Liver (tissue), 9 donors: Measurements from ENCODE around the gene TWNK. TPM values are rescaled to one million over a fixed set of nuclear protein-coding genes. Genes with fewer than 3 reads are reported as not detected.

Experiments used
- DNase-seq: peaks from one replicate; pipeline ENCODE4 v3.0.0-alpha.2; 2017; ENCODE audit warnings: low spot score
- H3K27ac ChIP-seq, 2 donors: one replicate each; pipeline ENCODE4 v1.7.0; 2013; ENCODE audit warnings: inconsistent platforms in 2 of 2, low read length in 2 of 2, control low read depth in 1 of 2, low read depth in 1 of 2, mild to moderate bottlenecking in 1 of 2
- H3K27me3 ChIP-seq, 4 donors: one replicate each; pipeline versions ENCODE4 v1.6.1 to v1.7.0; 2013; ENCODE audit warnings: low read length in 3 of 4, inconsistent platforms in 1 of 4, mild to moderate bottlenecking in 1 of 4, moderate library complexity in 1 of 4; ENCODE audit not compliant: control insufficient read depth in 4 of 4, insufficient read depth in 4 of 4
- H3K36me3 ChIP-seq, 4 donors: one replicate each; pipeline versions ENCODE4 v1.6.1 to v1.7.0; 2013; ENCODE audit warnings: low read length in 3 of 4, mild to moderate bottlenecking in 3 of 4, low read depth in 1 of 4, moderate library complexity in 1 of 4; ENCODE audit not compliant: control insufficient read depth in 4 of 4, insufficient read depth in 3 of 4
- H3K4me1 ChIP-seq, 4 donors: one replicate each; pipeline versions ENCODE4 v1.6.1 to v1.7.0; 2013; ENCODE audit warnings: low read length in 3 of 4, mild to moderate bottlenecking in 3 of 4, moderate library complexity in 1 of 4; ENCODE audit not compliant: control insufficient read depth in 4 of 4, insufficient read depth in 4 of 4
- H3K4me3 ChIP-seq, 3 donors: one replicate each; pipeline versions ENCODE4 v1.6.1 to v1.7.0; 2013; ENCODE audit warnings: low read length in 3 of 3, control low read depth in 1 of 3, low read depth in 1 of 3, mild to moderate bottlenecking in 1 of 3
- H3K9ac ChIP-seq, 2 donors: one replicate each; pipeline ENCODE4 v1.7.0; 2013; ENCODE audit warnings: low read length in 2 of 2, mild to moderate bottlenecking in 2 of 2, moderate library complexity in 2 of 2, control low read depth in 1 of 2, low read depth in 1 of 2
- H3K9me3 ChIP-seq, 4 donors: one replicate each; pipeline versions ENCODE4 v1.6.1 to v1.7.0; 2013; ENCODE audit warnings: low read length in 3 of 4; ENCODE audit not compliant: control insufficient read depth in 4 of 4
- ATF3 ChIP-seq: IDR thresholded peaks from 2 replicates; pipeline ENCODE4 v1.6.1; 2016; ENCODE audit warnings: antibody characterized with exemption
- EGR1 ChIP-seq, 2 donors: IDR thresholded peaks; 2 replicates each; pipeline ENCODE4 v1.6.1; 2016 to 2018; ENCODE audit warnings: antibody characterized with exemption in 2 of 2, low read depth in 2 of 2
- FOXA1 ChIP-seq: IDR thresholded peaks from 2 replicates; pipeline ENCODE4 v1.6.1; 2016; ENCODE audit warnings: antibody characterized with exemption
- GABPA ChIP-seq, 2 donors: IDR thresholded peaks in 1 of 2; conservative IDR thresholded peaks in 1 of 2; 2 replicates each; pipeline ENCODE4 v1.6.1; 2016; ENCODE audit warnings: antibody characterized with exemption in 2 of 2, mild to moderate bottlenecking in 1 of 2, moderate library complexity in 1 of 2
- HNF4A ChIP-seq, 2 donors: conservative IDR thresholded peaks; 2 replicates each; pipeline ENCODE4 v1.6.1; 2016; ENCODE audit warnings: antibody characterized with exemption in 2 of 2, mild to moderate bottlenecking in 2 of 2
- HNF4G ChIP-seq: IDR thresholded peaks from 2 replicates; pipeline ENCODE4 v1.6.1; 2016; ENCODE audit warnings: antibody characterized with exemption
- JUND ChIP-seq, 2 donors: IDR thresholded peaks; 2 replicates each; pipeline ENCODE4 v1.6.1; 2016; ENCODE audit warnings: antibody characterized with exemption in 2 of 2
- MAX ChIP-seq: IDR thresholded peaks from 2 replicates; pipeline ENCODE4 v1.6.1; 2016; ENCODE audit warnings: antibody characterized with exemption
- NR2F2 ChIP-seq: IDR thresholded peaks from 2 replicates; pipeline ENCODE4 v1.6.1; 2016; ENCODE audit warnings: antibody characterized with exemption
- RAD21 ChIP-seq, 2 donors: IDR thresholded peaks; 2 replicates each; pipeline ENCODE4 v1.6.1; 2016; ENCODE audit warnings: antibody characterized with exemption in 2 of 2, mild to moderate bottlenecking in 2 of 2
- RXRA ChIP-seq, 2 donors: IDR thresholded peaks; 2 replicates each; pipeline ENCODE4 v1.6.1; 2017 to 2018; ENCODE audit warnings: antibody characterized with exemption in 2 of 2, mild to moderate bottlenecking in 1 of 2
- SP1 ChIP-seq: IDR thresholded peaks from 2 replicates; pipeline ENCODE4 v1.6.1; 2018; ENCODE audit warnings: antibody characterized with exemption, mild to moderate bottlenecking
- TAF1 ChIP-seq: conservative IDR thresholded peaks from 2 replicates; pipeline ENCODE4 v1.6.1; 2016; ENCODE audit warnings: antibody characterized with exemption, mild to moderate bottlenecking
- YY1 ChIP-seq: IDR thresholded peaks from 2 replicates; pipeline ENCODE4 v1.6.1; 2016; ENCODE audit warnings: antibody characterized with exemption, mild to moderate bottlenecking
- WGBS: extraction: QIAGEN DNeasy Blood & Tissue Kit; methylation state at CpG from one replicate; pipeline ENCODE4 v1.1.7; 2013; 5-methylcytosine and 5-hydroxymethylcytosine counted together
- polyA plus RNA-seq, 2 donors: library from polyadenylated mRNA; stranded (reverse) in 1 of 2; unstranded in 1 of 2; fragments of 200-250 nt in 1 of 2; fragments of >200 nt in 1 of 2; fragmentation: Nextera tagmentation in 1 of 2; extraction: Ambion mirVana in 1 of 2; gene quantifications; one replicate each; pipeline versions ENCODE4 v1.2.1 to v1.2.3, GENCODE V29; 2013 to 2015
- total RNA-seq, 2 donors: library from RNA; depleted of rRNA; stranded (reverse); fragments of >200 nt; gene quantifications; one replicate each; pipeline ENCODE4 v1.2.3, GENCODE V29; 2014
- TF ChIP-seq, protein P1 (sequence below): fragments of 150-350 bp; IDR thresholded peaks from 2 replicates; pipeline ENCODE4 v1.5.1; 2017; ENCODE audit warnings: improper control_type of control experiment, low read depth, low read length; ENCODE audit not compliant: missing input control
- TF ChIP-seq, protein P2 (sequence below): IDR thresholded peaks from 2 replicates; pipeline ENCODE4 v1.6.1; 2016; ENCODE audit warnings: antibody characterized with exemption
- TF ChIP-seq, protein P3 (sequence below): IDR thresholded peaks from 2 replicates; pipeline ENCODE4 v1.6.1; 2016; ENCODE audit warnings: antibody characterized with exemption, mild to moderate bottlenecking
- donor health status: healthy.
- donor health status: healthy.
- donor health status: healthy.
- donor health status: healthy.
- donor health status: healthy.

TWNK gene
- total and polyA plus RNA-seq, 4 donors, result 1.6 to 6.2 (median 4.4) TPM

DNA sequence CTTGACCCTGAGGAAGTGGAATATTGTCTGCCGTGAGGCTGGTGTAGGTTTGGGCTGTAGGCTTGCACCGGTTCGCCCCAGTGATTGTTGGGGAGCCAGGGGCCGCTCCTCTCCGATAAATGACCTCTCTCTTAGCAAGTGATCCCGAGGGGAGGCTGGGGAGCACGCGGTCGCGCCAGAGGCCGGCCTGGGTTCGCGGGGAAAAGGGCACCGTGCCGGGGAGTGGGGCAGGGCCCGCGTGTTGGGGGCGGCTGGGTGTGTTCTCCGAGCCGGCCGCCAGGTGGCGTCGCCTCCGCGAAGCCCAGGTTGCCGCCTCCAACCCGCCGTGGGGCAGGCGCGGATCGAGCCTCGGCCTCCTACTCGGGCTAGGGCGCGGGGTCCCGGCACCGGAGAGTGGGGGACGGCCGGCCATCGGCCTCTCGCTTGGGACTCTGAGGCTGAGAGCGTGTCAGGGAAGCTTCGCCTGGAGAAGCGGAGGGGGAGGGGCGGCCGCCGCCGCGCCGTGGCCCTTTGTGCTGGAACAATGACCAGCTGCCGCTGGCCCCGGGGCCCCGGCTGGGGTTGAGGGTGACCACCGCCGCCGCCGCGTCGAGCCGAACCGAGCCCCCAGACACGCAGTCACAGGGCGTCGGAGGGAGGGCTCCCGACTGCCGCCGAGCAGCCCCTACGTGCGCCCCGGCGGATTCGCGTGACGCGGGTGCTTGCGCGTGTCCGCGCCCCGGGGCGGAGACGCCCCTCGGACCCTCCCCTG lies 11.8 kb downstream of the TWNK start:
- TF ChIP-seq RAD21 (IDR thresholded peaks at IDR 0.05) (peak; percentile 38 to 63), NR2F2 (no peak)
- TF ChIP-seq, protein P1, sequence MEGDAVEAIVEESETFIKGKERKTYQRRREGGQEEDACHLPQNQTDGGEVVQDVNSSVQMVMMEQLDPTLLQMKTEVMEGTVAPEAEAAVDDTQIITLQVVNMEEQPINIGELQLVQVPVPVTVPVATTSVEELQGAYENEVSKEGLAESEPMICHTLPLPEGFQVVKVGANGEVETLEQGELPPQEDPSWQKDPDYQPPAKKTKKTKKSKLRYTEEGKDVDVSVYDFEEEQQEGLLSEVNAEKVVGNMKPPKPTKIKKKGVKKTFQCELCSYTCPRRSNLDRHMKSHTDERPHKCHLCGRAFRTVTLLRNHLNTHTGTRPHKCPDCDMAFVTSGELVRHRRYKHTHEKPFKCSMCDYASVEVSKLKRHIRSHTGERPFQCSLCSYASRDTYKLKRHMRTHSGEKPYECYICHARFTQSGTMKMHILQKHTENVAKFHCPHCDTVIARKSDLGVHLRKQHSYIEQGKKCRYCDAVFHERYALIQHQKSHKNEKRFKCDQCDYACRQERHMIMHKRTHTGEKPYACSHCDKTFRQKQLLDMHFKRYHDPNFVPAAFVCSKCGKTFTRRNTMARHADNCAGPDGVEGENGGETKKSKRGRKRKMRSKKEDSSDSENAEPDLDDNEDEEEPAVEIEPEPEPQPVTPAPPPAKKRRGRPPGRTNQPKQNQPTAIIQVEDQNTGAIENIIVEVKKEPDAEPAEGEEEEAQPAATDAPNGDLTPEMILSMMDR, result peak; percentile 74
- H3K36me3 ChIP-seq, result peaks cover 0 to 3% (median under 1%) of the 10 kb centered on the region in 4 donors
- H3K27me3 ChIP-seq, result no peaks in the 10 kb centered on the region
- peak overlapping the region; percentile 56 to 71 (median 68) for H3K4me3 ChIP-seq
- H3K4me1 ChIP-seq, result peaks cover 0 to 30% (median 17%) of the 10 kb centered on the region in 4 donors
- peak overlapping the region; percentile 54 to 57 for H3K9ac ChIP-seq
- DNase-seq, result peak; percentile 81
- under 1% methylated on average over 83 of the region's 83 CpGs for WGBS
- H3K27ac ChIP-seq, result peak overlapping the region; percentile 94
- no peaks in the 10 kb centered on the region for H3K9me3 ChIP-seq

GRCh38 chr10:100999742-101000126 lies 12.4 kb downstream of the TWNK start, which contains the start of gene LZTS2:
Gene LZTS2 (plus strand): TSS chr10:100999808. CDS start chr10:101002539, 2,731 bp downstream.
- Histone ChIP-seq H3K27ac (peak within 1 kb of the TSS; percentile 94), H3K9me3 (no peaks in the 10 kb centered on the region), H3K4me1 (peaks cover 0 to 30% (median 17%) of the 10 kb centered on the region in 4 donors), H3K36me3 (peaks cover 0 to 3% (median under 1%) of the 10 kb centered on the region in 4 donors), H3K27me3 (no peaks in the 10 kb centered on the region), H3K9ac (peak within 1 kb of the TSS; percentile 57 to 72), H3K4me3 (peak within 1 kb of the TSS; percentile 56 to 71 (median 68))
- TF ChIP-seq GABPA (IDR thresholded peaks at IDR 0.05 in 1 of 2, conservative IDR thresholded peaks at IDR 0.05 in 1 of 2) (no peak), HNF4G (no peak), SP1 (no peak), MAX (no peak), RAD21 (IDR thresholded peaks at IDR 0.05) (no peak), RXRA (IDR thresholded peaks at IDR 0.05) (no peak), YY1 (no peak), FOXA1 (no peak), JUND (IDR thresholded peaks at IDR 0.05) (no peak), EGR1 (IDR thresholded peaks at IDR 0.05; ENCODE audit: low read depth in 2 of 2) (no peak), TAF1 (no peak), HNF4A (conservative IDR thresholded peaks at IDR 0.05) (no peak), ATF3 (no peak), NR2F2 (no peak)
- TF ChIP-seq, protein P2, sequence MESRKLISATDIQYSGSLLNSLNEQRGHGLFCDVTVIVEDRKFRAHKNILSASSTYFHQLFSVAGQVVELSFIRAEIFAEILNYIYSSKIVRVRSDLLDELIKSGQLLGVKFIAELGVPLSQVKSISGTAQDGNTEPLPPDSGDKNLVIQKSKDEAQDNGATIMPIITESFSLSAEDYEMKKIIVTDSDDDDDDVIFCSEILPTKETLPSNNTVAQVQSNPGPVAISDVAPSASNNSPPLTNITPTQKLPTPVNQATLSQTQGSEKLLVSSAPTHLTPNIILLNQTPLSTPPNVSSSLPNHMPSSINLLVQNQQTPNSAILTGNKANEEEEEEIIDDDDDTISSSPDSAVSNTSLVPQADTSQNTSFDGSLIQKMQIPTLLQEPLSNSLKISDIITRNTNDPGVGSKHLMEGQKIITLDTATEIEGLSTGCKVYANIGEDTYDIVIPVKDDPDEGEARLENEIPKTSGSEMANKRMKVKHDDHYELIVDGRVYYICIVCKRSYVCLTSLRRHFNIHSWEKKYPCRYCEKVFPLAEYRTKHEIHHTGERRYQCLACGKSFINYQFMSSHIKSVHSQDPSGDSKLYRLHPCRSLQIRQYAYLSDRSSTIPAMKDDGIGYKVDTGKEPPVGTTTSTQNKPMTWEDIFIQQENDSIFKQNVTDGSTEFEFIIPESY, result no peak
- TF ChIP-seq, protein P1, result no peak
- TF ChIP-seq, protein P3, sequence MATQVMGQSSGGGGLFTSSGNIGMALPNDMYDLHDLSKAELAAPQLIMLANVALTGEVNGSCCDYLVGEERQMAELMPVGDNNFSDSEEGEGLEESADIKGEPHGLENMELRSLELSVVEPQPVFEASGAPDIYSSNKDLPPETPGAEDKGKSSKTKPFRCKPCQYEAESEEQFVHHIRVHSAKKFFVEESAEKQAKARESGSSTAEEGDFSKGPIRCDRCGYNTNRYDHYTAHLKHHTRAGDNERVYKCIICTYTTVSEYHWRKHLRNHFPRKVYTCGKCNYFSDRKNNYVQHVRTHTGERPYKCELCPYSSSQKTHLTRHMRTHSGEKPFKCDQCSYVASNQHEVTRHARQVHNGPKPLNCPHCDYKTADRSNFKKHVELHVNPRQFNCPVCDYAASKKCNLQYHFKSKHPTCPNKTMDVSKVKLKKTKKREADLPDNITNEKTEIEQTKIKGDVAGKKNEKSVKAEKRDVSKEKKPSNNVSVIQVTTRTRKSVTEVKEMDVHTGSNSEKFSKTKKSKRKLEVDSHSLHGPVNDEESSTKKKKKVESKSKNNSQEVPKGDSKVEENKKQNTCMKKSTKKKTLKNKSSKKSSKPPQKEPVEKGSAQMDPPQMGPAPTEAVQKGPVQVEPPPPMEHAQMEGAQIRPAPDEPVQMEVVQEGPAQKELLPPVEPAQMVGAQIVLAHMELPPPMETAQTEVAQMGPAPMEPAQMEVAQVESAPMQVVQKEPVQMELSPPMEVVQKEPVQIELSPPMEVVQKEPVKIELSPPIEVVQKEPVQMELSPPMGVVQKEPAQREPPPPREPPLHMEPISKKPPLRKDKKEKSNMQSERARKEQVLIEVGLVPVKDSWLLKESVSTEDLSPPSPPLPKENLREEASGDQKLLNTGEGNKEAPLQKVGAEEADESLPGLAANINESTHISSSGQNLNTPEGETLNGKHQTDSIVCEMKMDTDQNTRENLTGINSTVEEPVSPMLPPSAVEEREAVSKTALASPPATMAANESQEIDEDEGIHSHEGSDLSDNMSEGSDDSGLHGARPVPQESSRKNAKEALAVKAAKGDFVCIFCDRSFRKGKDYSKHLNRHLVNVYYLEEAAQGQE, result no peak
- 3% methylated on average over 44 of the region's 44 CpGs for WGBS
- no peak for DNase-seq
